OCI-LY1 (cell line): Measurements from ENCODE around the gene PTPRR.

ENCODE experiments used
- EZH2 ChIP-seq: fragments of 200-600 bp; sonication (generic), shearing (Covaris generic); IDR thresholded peaks from 2 replicates; pipeline ENCODE4 v1.8.0; 2017; ENCODE audit warnings: borderline replicate concordance, mixed run types, mild to moderate bottlenecking, antibody characterized with exemption, low read length, moderate library complexity, mixed read lengths
- TF ChIP-seq, protein P1 (sequence below): fragments of 200-600 bp; sonication (generic), shearing (Covaris generic); IDR thresholded peaks from 2 replicates; pipeline ENCODE4 v1.5.1; 2017; ENCODE audit warnings: mild to moderate bottlenecking, antibody characterized with exemption, low read length, moderate library complexity, mixed read lengths

- TF ChIP-seq, protein P1, sequence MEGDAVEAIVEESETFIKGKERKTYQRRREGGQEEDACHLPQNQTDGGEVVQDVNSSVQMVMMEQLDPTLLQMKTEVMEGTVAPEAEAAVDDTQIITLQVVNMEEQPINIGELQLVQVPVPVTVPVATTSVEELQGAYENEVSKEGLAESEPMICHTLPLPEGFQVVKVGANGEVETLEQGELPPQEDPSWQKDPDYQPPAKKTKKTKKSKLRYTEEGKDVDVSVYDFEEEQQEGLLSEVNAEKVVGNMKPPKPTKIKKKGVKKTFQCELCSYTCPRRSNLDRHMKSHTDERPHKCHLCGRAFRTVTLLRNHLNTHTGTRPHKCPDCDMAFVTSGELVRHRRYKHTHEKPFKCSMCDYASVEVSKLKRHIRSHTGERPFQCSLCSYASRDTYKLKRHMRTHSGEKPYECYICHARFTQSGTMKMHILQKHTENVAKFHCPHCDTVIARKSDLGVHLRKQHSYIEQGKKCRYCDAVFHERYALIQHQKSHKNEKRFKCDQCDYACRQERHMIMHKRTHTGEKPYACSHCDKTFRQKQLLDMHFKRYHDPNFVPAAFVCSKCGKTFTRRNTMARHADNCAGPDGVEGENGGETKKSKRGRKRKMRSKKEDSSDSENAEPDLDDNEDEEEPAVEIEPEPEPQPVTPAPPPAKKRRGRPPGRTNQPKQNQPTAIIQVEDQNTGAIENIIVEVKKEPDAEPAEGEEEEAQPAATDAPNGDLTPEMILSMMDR = no peak
- no peak for TF ChIP-seq EZH2
Observed at GRCh38 chr12:70936203-70936813, 15.8 kb upstream of the PTPRR start.
